Trophoblast cell (in vitro differentiated cells and primary cell): ENCODE measurements around the gene CD274. TPM values are rescaled to one million over a fixed set of nuclear protein-coding genes. Genes with fewer than 3 reads are reported as not detected.

Source experiments
- DNase-seq, 2 donors: peaks; one replicate each; pipeline ENCODE4 v3.0.0-alpha.2; 2016
- H2AFZ ChIP-seq: 2 replicates; pipeline ENCODE4 v1.6.1; 2013; ENCODE audit warnings: low read length, moderate library complexity, mild to moderate bottlenecking; ENCODE audit not compliant: insufficient read depth, poor library complexity
- H2AK5ac ChIP-seq: 2 replicates; pipeline ENCODE4 v1.6.1; 2013; ENCODE audit warnings: mild to moderate bottlenecking, low read length
- H2BK120ac ChIP-seq: 2 replicates; pipeline ENCODE4 v1.6.1; 2013; ENCODE audit warnings: low read length, mild to moderate bottlenecking, moderate library complexity; ENCODE audit not compliant: insufficient read depth, poor library complexity
- H2BK12ac ChIP-seq: 2 replicates; pipeline ENCODE4 v1.6.1; 2013; ENCODE audit warnings: mild to moderate bottlenecking, low read length, moderate library complexity
- H2BK5ac ChIP-seq: 2 replicates; pipeline ENCODE4 v1.6.1; 2013; ENCODE audit warnings: low read length, low read depth, moderate library complexity, mild to moderate bottlenecking; ENCODE audit not compliant: poor library complexity
- H3K14ac ChIP-seq: 2 replicates; pipeline ENCODE4 v1.6.1; 2013; ENCODE audit warnings: mild to moderate bottlenecking, low read length
- H3K18ac ChIP-seq: 2 replicates; pipeline ENCODE4 v1.6.1; 2013; ENCODE audit warnings: mild to moderate bottlenecking, low read length
- H3K23ac ChIP-seq: 2 replicates; pipeline ENCODE4 v1.6.1; 2013; ENCODE audit warnings: low read length
- H3K27ac ChIP-seq: 2 replicates; pipeline ENCODE4 v1.5.1; 2013; ENCODE audit warnings: low read depth, mild to moderate bottlenecking, inconsistent platforms, low read length, moderate library complexity
- H3K27me3 ChIP-seq: 2 replicates; pipeline ENCODE4 v1.6.1; 2013; ENCODE audit warnings: inconsistent platforms, mild to moderate bottlenecking, low read length, moderate library complexity; ENCODE audit not compliant: insufficient read depth
- H3K36me3 ChIP-seq, 2 experiments: 1 replicate in 1 of 2; 2 replicates in 1 of 2; pipeline ENCODE4 v1.6.1; 2013; ENCODE audit warnings: low read length in 2 of 2, mild to moderate bottlenecking in 2 of 2, moderate library complexity in 1 of 2; ENCODE audit not compliant: insufficient read depth in 2 of 2, control insufficient read depth in 1 of 2
- H3K4ac ChIP-seq: 2 replicates; pipeline ENCODE4 v1.6.1; 2013; ENCODE audit warnings: low read depth, mild to moderate bottlenecking, low read length, moderate library complexity
- H3K4me1 ChIP-seq, 2 experiments: 1 replicate in 1 of 2; 2 replicates in 1 of 2; pipeline ENCODE4 v1.6.1; 2013; ENCODE audit warnings: low read length in 2 of 2, mild to moderate bottlenecking in 2 of 2, moderate library complexity in 1 of 2; ENCODE audit not compliant: insufficient read depth in 2 of 2, control insufficient read depth in 1 of 2
- H3K4me2 ChIP-seq: 2 replicates; pipeline ENCODE4 v1.6.1; 2013; ENCODE audit warnings: inconsistent platforms, mild to moderate bottlenecking, low read length, moderate library complexity
- H3K4me3 ChIP-seq: 2 replicates; pipeline ENCODE4 v1.5.1; 2013; ENCODE audit warnings: mild to moderate bottlenecking, low read depth, low read length, inconsistent platforms
- H3K79me1 ChIP-seq: one replicate; pipeline ENCODE4 v1.6.1; 2013; ENCODE audit warnings: low read length
- H3K79me2 ChIP-seq: 2 replicates; pipeline ENCODE4 v1.6.1; 2013; ENCODE audit warnings: low read length, mild to moderate bottlenecking; ENCODE audit not compliant: control insufficient read depth, insufficient read depth, poor library complexity
- H3K9ac ChIP-seq: 2 replicates; pipeline ENCODE4 v1.6.1; 2013; ENCODE audit warnings: mild to moderate bottlenecking, low read length
- H3K9me3 ChIP-seq: 2 replicates; pipeline ENCODE4 v1.6.1; 2013; ENCODE audit warnings: low read depth, mild to moderate bottlenecking, control low read depth, inconsistent platforms, low read length; ENCODE audit not compliant: insufficient read depth
- H4K12ac ChIP-seq: 2 replicates; pipeline ENCODE4 v1.6.1; 2013; ENCODE audit warnings: low read depth, mild to moderate bottlenecking, low read length, moderate library complexity
- H4K8ac ChIP-seq: 2 replicates; pipeline ENCODE4 v1.6.1; 2013; ENCODE audit warnings: low read depth, mild to moderate bottlenecking, low read length, moderate library complexity
- H4K91ac ChIP-seq: one replicate; pipeline ENCODE4 v1.6.1; 2013; ENCODE audit warnings: low read depth, mild to moderate bottlenecking, low read length, moderate library complexity
- WGBS: extraction: QIAGEN DNeasy Blood & Tissue Kit; methylation state at CpG from one replicate; pipeline ENCODE4 v1.1.7; 2013; ENCODE audit warnings: missing lambda C conversion rate; ENCODE audit not compliant: insufficient read length, insufficient coverage; ENCODE audit errors: extremely low coverage; 5-methylcytosine and 5-hydroxymethylcytosine counted together
- polyA plus RNA-seq: library from polyadenylated mRNA; stranded (reverse); fragments of 200-250 nt; gene quantifications from 2 replicates; pipeline ENCODE4 v1.2.3, GENCODE V29; 2013

CD274 gene
- 105 and 117 TPM in 2 replicates for polyA plus RNA-seq

- peak within 1 kb of the TSS; percentile 96 for H3K4me2 ChIP-seq
- peak within 1 kb of the TSS; percentile 31 for H2BK12ac ChIP-seq
- H3K79me2 ChIP-seq, result peaks cover 2% of the 10 kb centered on the region
- H3K27me3 ChIP-seq, result no peaks in the 10 kb centered on the region
- peaks cover 6% of the 10 kb centered on the region for H3K79me1 ChIP-seq
- peak within 1 kb of the TSS; percentile 16 for H2BK5ac ChIP-seq
- peak within 1 kb of the TSS; percentile 82 for H4K8ac ChIP-seq
- H2AFZ ChIP-seq, result peak within 1 kb of the TSS; percentile 75
- no peaks in the 10 kb centered on the region for H3K9me3 ChIP-seq
- H3K23ac ChIP-seq, result no peak within 1 kb of the TSS
- H3K14ac ChIP-seq, result no peak within 1 kb of the TSS
- H2BK120ac ChIP-seq, result no peak within 1 kb of the TSS
- H3K27ac ChIP-seq, result peak within 1 kb of the TSS; percentile 36
- no peak within 1 kb of the TSS for H2AK5ac ChIP-seq
- H3K9ac ChIP-seq, result no peak within 1 kb of the TSS
- H3K4me1 ChIP-seq, result peaks cover 0 to 5% of the 10 kb centered on the region in 2 experiments
- H4K12ac ChIP-seq, result no peak within 1 kb of the TSS
- no peaks in the 10 kb centered on the region for H3K36me3 ChIP-seq
- DNase-seq, result peak; percentile 99
- WGBS, result no CpG with 5 or more reads among the region's 36 CpGs
- peak within 1 kb of the TSS; percentile 67 for H3K4me3 ChIP-seq
- no peak within 1 kb of the TSS for H4K91ac ChIP-seq
- peak within 1 kb of the TSS; percentile 33 for H3K4ac ChIP-seq
- peak within 1 kb of the TSS; percentile 29 for H3K18ac ChIP-seq
Observed at GRCh38 chr9:5450359-5451091, at the start of gene CD274. Gene CD274, plus strand, starts transcription at chr9:5450542. Its CDS starts 5,572 bp downstream, at chr9:5456114.

- H3K4me2 ChIP-seq, result no peak overlapping the region
- no peak overlapping the region for H3K14ac ChIP-seq
- H2AK5ac ChIP-seq, result no peak overlapping the region
- no peak overlapping the region for H3K9ac ChIP-seq
- no peak overlapping the region for H3K23ac ChIP-seq
- H4K8ac ChIP-seq, result no peak overlapping the region
- no peaks in the 10 kb centered on the region for H3K27me3 ChIP-seq
- H3K79me1 ChIP-seq, result no peaks in the 10 kb centered on the region
- H4K91ac ChIP-seq, result no peak overlapping the region
- no peak overlapping the region for H2AFZ ChIP-seq
- no peak overlapping the region for H4K12ac ChIP-seq
- H2BK120ac ChIP-seq, result no peak overlapping the region
- H3K4ac ChIP-seq, result no peak overlapping the region
- H3K18ac ChIP-seq, result no peak overlapping the region
- no peak overlapping the region for H3K4me3 ChIP-seq
- H3K27ac ChIP-seq, result no peak overlapping the region
- no peak overlapping the region for H2BK12ac ChIP-seq
- no peaks in the 10 kb centered on the region for H3K9me3 ChIP-seq
- H2BK5ac ChIP-seq, result no peak overlapping the region
- H3K36me3 ChIP-seq, result no peaks in the 10 kb centered on the region
- H3K4me1 ChIP-seq, result no peaks in the 10 kb centered on the region
- DNase-seq, result no peak
- H3K79me2 ChIP-seq, result no peaks in the 10 kb centered on the region
Observed at GRCh38 chr9:5402217-5402616, 48.1 kb upstream of the CD274 start.

GRCh38 chr9:5408596-5408995, 41.7 kb upstream of the CD274 start:
- Histone ChIP-seq H4K91ac (no peak overlapping the region), H3K4me1 (no peaks in the 10 kb centered on the region), H3K79me2 (no peaks in the 10 kb centered on the region), H3K9ac (no peak overlapping the region), H3K14ac (no peak overlapping the region), H3K18ac (no peak overlapping the region), H2BK120ac (no peak overlapping the region), H3K4me3 (no peak overlapping the region), H3K4me2 (no peak overlapping the region), H3K27me3 (no peaks in the 10 kb centered on the region), H2BK5ac (no peak overlapping the region), H2BK12ac (no peak overlapping the region), H3K36me3 (peaks cover 0 to 4% of the 10 kb centered on the region in 2 experiments), H3K79me1 (no peaks in the 10 kb centered on the region), H2AFZ (no peak overlapping the region), H4K12ac (no peak overlapping the region), H3K23ac (no peak overlapping the region), H3K27ac (no peak overlapping the region), H4K8ac (no peak overlapping the region), H3K4ac (no peak overlapping the region), H2AK5ac (no peak overlapping the region), H3K9me3 (peaks cover 8% of the 10 kb centered on the region)
- no peak for DNase-seq
- no CpG with 5 or more reads among the region's 1 CpG for WGBS

- Histone ChIP-seq H3K18ac (no peak overlapping the region), H3K23ac (no peak overlapping the region), H4K12ac (no peak overlapping the region), H3K79me2 (no peaks in the 10 kb centered on the region), H3K4me1 (no peaks in the 10 kb centered on the region), H2BK120ac (no peak overlapping the region), H3K14ac (no peak overlapping the region), H4K8ac (no peak overlapping the region), H3K79me1 (no peaks in the 10 kb centered on the region), H3K9ac (no peak overlapping the region), H3K4me3 (no peak overlapping the region), H3K36me3 (peaks cover 0 to 5% of the 10 kb centered on the region in 2 experiments), H3K4me2 (no peak overlapping the region), H2AFZ (no peak overlapping the region), H2BK5ac (no peak overlapping the region), H3K4ac (no peak overlapping the region), H2AK5ac (no peak overlapping the region), H3K9me3 (no peaks in the 10 kb centered on the region), H2BK12ac (no peak overlapping the region), H3K27ac (no peak overlapping the region), H4K91ac (no peak overlapping the region), H3K27me3 (no peaks in the 10 kb centered on the region)
- no peak for DNase-seq
- no CpG with 5 or more reads among the region's 3 CpGs for WGBS
Observed at GRCh38 chr9:5416953-5417352, 33.4 kb upstream of the CD274 start.
